Measurements from ENCODE around the gene FAAP20. TPM values are rescaled to one million over a fixed set of nuclear protein-coding genes. Genes with fewer than 3 reads are reported as not detected.

The FAAP20 gene
- total RNA-seq, 1 experiment from 2014 or later, result 133 TPM

GRCh38 chr1:2155147-2155598 lies 39.4 kb downstream of the FAAP20 start:
- no peak for ATAC-seq
- no peaks in the 10 kb centered on the region for H3K27me3 Mint-ChIP-seq (ENCODE audit: low read depth)
- ChIA-PET CTCF (interaction anchor here (1.1 kb wide), 1 partner anchor 19 kb away, joined by 5 read pairs; no protein-coding TSS in a partner anchor), POLR2A (no interaction called here)
- no peak overlapping the region for H3K27ac Mint-ChIP-seq
- DNase-seq (ENCODE audit: low spot score), result no peak
- peaks cover 44% of the 10 kb centered on the region for H3K36me3 Mint-ChIP-seq
- no peak overlapping the region for H3K4me3 Mint-ChIP-seq
- H3K9me3 Mint-ChIP-seq, result peaks cover 10% of the 10 kb centered on the region
- TF ChIP-seq NFE2L1 (CRISPR knock-in tag; IDR thresholded peaks at IDR 0.05) (0 out of 2 replicates have a peak, but pooled peaks have one; percentile 36), EMX1 (CRISPR knock-in tag; IDR thresholded peaks at IDR 0.05) (no peak), NFATC4 (CRISPR knock-in tag; IDR thresholded peaks at IDR 0.05) (no peak), ATF1 (CRISPR knock-in tag; IDR thresholded peaks at IDR 0.05) (no peak)
- no peaks in the 10 kb centered on the region for H3K4me1 Mint-ChIP-seq

- ChIA-PET POLR2A (no interaction called here), CTCF (interaction anchor here (1.0 to 1.1 kb wide), 2 partner anchors 14 to 21 kb away, joined by 4 to 5 read pairs; no protein-coding TSS in a partner anchor)
- no peak for DNase-seq (ENCODE audit: low spot score)
- peaks cover 10% of the 10 kb centered on the region for H3K9me3 Mint-ChIP-seq
- no peak overlapping the region for H3K4me3 Mint-ChIP-seq
- H3K4me1 Mint-ChIP-seq, result no peaks in the 10 kb centered on the region
- H3K27me3 Mint-ChIP-seq (ENCODE audit: low read depth), result no peaks in the 10 kb centered on the region
- H3K27ac Mint-ChIP-seq, result no peak overlapping the region
- ATAC-seq, result no peak
- TF ChIP-seq SP1 (CRISPR knock-in tag; conservative IDR thresholded peaks at IDR 0.05) (no peak), AR (CRISPR knock-in tag; IDR thresholded peaks at IDR 0.05) (no peak), ZNF138 (CRISPR knock-in tag; conservative IDR thresholded peaks at IDR 0.05) (no peak), PRRX2 (CRISPR knock-in tag; IDR thresholded peaks at IDR 0.05) (no peak)
- peaks cover 42% of the 10 kb centered on the region for H3K36me3 Mint-ChIP-seq
Observed at GRCh38 chr1:2154022-2154421, 40.5 kb downstream of the FAAP20 start.

- ChIA-PET POLR2A (no interaction called here), CTCF (no interaction called here)
- TF ChIP-seq CTCF (IDR thresholded peaks at IDR 0.05) (no peak), PRDM15 (CRISPR knock-in tag; IDR thresholded peaks at IDR 0.05) (no peak), OVOL2 (CRISPR knock-in tag; IDR thresholded peaks at IDR 0.05; ENCODE audit: borderline replicate concordance) (no peak), MYBL2 (CRISPR knock-in tag; IDR thresholded peaks at IDR 0.05) (no peak), GTF2I (CRISPR knock-in tag; conservative IDR thresholded peaks at IDR 0.05) (no peak), HMGXB4 (CRISPR knock-in tag; IDR thresholded peaks at IDR 0.05) (no peak), ZSCAN18 (CRISPR knock-in tag; IDR thresholded peaks at IDR 0.05) (no peak), ZMAT4 (CRISPR knock-in tag; IDR thresholded peaks at IDR 0.05) (no peak), TP53 (CRISPR knock-in tag; IDR thresholded peaks at IDR 0.05) (no peak), SP1 (CRISPR knock-in tag; conservative IDR thresholded peaks at IDR 0.05) (no peak), RORB (CRISPR knock-in tag; IDR thresholded peaks at IDR 0.05) (no peak), ZNF121 (CRISPR knock-in tag; IDR thresholded peaks at IDR 0.05) (no peak), NR3C1 (CRISPR knock-in tag; conservative IDR thresholded peaks at IDR 0.05; ENCODE audit: low read depth) (no peak)
- peaks cover 10% of the 10 kb centered on the region for H3K9me3 Mint-ChIP-seq
- H3K4me1 Mint-ChIP-seq, result no peaks in the 10 kb centered on the region
- H3K36me3 Mint-ChIP-seq, result peaks cover 42% of the 10 kb centered on the region
- no peak for DNase-seq (ENCODE audit: low spot score)
- ATAC-seq, result no peak
- H3K27me3 Mint-ChIP-seq (ENCODE audit: low read depth), result no peaks in the 10 kb centered on the region
- no peak overlapping the region for H3K4me3 Mint-ChIP-seq
- H3K27ac Mint-ChIP-seq, result no peak overlapping the region
Observed at GRCh38 chr1:2152954-2153353, 41.6 kb downstream of the FAAP20 start.

All from WTC11 (cell line).